IMR-90 (cell line): ENCODE results near the gene DIAPH1.

Experiments
- BHLHE40 ChIP-seq: fragments of 150-350 bp; IDR thresholded peaks from 2 replicates; pipeline ENCODE4 v1.6.1; 2016; ENCODE audit warnings: mild to moderate bottlenecking, low read depth, low read length
- CEBPB ChIP-seq: IDR thresholded peaks from 2 replicates; pipeline ENCODE4 v1.6.1; 2012; ENCODE audit warnings: low read depth, low read length, improper control_type of control experiment
- CHD1 ChIP-seq: IDR thresholded peaks from 2 replicates; pipeline ENCODE4 v1.6.1; 2012; ENCODE audit warnings: low read depth, low read length, improper control_type of control experiment
- FOS ChIP-seq: fragments of 150-350 bp; IDR thresholded peaks from 2 replicates; pipeline ENCODE4 v1.6.1; 2016; ENCODE audit warnings: low read depth, low read length
- MAFK ChIP-seq: IDR thresholded peaks from 2 replicates; pipeline ENCODE4 v1.6.1; 2012; ENCODE audit warnings: low read depth, low read length, improper control_type of control experiment
- MXI1 ChIP-seq: IDR thresholded peaks from 2 replicates; pipeline ENCODE4 v1.6.1; 2012; ENCODE audit warnings: low read depth, mild to moderate bottlenecking, low read length, moderate library complexity, borderline replicate concordance
- POLR2A ChIP-seq: IDR thresholded peaks from 2 replicates; pipeline ENCODE4 v1.6.1; 2012; ENCODE audit warnings: mild to moderate bottlenecking, low read depth, low read length
- RAD21 ChIP-seq: IDR thresholded peaks from 2 replicates; pipeline ENCODE4 v1.6.1; 2012; ENCODE audit warnings: low read length, improper control_type of control experiment
- RCOR1 ChIP-seq: IDR thresholded peaks from 2 replicates; pipeline ENCODE4 v1.6.1; 2012; ENCODE audit warnings: mild to moderate bottlenecking, low read length, improper control_type of control experiment; ENCODE audit not compliant: insufficient replicate concordance
- RFX5 ChIP-seq: IDR thresholded peaks from 2 replicates; pipeline ENCODE4 v1.8.0; 2012; ENCODE audit warnings: low read depth, mild to moderate bottlenecking, low read length, moderate library complexity
- SMC3 ChIP-seq: fragments of 150-350 bp; IDR thresholded peaks from 2 replicates; pipeline ENCODE4 v1.6.1; 2016; ENCODE audit warnings: low read depth, mild to moderate bottlenecking, antibody characterized with exemption, low read length, moderate library complexity
- USF2 ChIP-seq: fragments of 150-350 bp; IDR thresholded peaks from 2 replicates; pipeline ENCODE4 v1.6.1; 2017; ENCODE audit warnings: mild to moderate bottlenecking, antibody characterized with exemption, low read length, low read depth
- TF ChIP-seq, protein P1 (sequence below): conservative IDR thresholded peaks from 2 replicates; pipeline ENCODE4 v1.5.1; 2012; ENCODE audit warnings: mild to moderate bottlenecking, low read depth, low read length, improper control_type of control experiment
- TF ChIP-seq, protein P2 (sequence below): fragments of 150-350 bp; IDR thresholded peaks from 2 replicates; pipeline ENCODE4 v1.6.1; 2016; ENCODE audit warnings: low read depth, mild to moderate bottlenecking, low read length, moderate library complexity, borderline replicate concordance

DNA sequence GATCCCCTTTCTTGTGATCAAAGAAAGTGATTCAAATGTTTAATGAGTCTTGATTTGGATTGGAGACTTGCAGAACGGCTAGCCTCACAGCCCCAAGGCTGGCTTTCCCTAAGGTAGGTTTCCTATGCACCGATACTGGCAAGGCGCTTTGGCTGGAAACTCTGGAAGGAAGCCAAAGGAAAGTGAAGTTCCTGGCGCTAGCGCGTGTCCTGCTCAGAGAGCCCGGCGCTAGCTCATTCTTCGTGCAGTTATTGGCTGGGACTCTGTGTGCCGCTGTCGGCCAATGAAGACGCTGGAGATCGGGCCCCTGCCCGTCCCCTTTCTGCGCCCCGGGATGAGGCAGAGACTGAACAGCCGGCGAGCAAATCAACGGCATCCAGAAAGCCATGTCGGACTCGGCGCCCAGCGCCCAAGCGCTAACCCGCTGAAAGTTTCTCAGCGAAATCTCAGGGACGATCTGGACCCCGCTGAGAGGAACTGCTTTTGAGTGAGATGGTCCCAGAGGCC, 143.1 kb downstream of the DIAPH1 start, which contains the start of gene PCDHGC3:
- TF ChIP-seq BHLHE40: no peak
- TF ChIP-seq POLR2A: peak; percentile 57; the same call in 1 of the 2 replicates
- TF ChIP-seq RCOR1: no peak
- TF ChIP-seq, protein P1, sequence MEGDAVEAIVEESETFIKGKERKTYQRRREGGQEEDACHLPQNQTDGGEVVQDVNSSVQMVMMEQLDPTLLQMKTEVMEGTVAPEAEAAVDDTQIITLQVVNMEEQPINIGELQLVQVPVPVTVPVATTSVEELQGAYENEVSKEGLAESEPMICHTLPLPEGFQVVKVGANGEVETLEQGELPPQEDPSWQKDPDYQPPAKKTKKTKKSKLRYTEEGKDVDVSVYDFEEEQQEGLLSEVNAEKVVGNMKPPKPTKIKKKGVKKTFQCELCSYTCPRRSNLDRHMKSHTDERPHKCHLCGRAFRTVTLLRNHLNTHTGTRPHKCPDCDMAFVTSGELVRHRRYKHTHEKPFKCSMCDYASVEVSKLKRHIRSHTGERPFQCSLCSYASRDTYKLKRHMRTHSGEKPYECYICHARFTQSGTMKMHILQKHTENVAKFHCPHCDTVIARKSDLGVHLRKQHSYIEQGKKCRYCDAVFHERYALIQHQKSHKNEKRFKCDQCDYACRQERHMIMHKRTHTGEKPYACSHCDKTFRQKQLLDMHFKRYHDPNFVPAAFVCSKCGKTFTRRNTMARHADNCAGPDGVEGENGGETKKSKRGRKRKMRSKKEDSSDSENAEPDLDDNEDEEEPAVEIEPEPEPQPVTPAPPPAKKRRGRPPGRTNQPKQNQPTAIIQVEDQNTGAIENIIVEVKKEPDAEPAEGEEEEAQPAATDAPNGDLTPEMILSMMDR: peak; percentile 58
- TF ChIP-seq SMC3: peak; percentile 39
- peak; percentile 61 for TF ChIP-seq RAD21
- TF ChIP-seq, protein P2, sequence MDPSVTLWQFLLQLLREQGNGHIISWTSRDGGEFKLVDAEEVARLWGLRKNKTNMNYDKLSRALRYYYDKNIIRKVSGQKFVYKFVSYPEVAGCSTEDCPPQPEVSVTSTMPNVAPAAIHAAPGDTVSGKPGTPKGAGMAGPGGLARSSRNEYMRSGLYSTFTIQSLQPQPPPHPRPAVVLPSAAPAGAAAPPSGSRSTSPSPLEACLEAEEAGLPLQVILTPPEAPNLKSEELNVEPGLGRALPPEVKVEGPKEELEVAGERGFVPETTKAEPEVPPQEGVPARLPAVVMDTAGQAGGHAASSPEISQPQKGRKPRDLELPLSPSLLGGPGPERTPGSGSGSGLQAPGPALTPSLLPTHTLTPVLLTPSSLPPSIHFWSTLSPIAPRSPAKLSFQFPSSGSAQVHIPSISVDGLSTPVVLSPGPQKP: no peak
- no peak; the same call in 1 of the 2 replicates for TF ChIP-seq MXI1
- TF ChIP-seq CEBPB: no peak
- no peak for TF ChIP-seq FOS
- no peak for TF ChIP-seq MAFK
- no peak for TF ChIP-seq RFX5
- TF ChIP-seq USF2: peak; percentile 53; the same call in 1 of the 2 replicates
- no peak for TF ChIP-seq CHD1
